HepG2 (cell line): ENCODE data around the gene CYBC1.

ENCODE experiments used
- BRCA1 ChIP-seq: sonication (generic); formaldehyde crosslinking; IDR thresholded peaks from 2 replicates; pipeline ENCODE4 v1.4.0; 2020; ENCODE audit warnings: missing genetic modification reagents
- SALL1 ChIP-seq: sonication (generic); formaldehyde crosslinking; IDR thresholded peaks from 2 replicates; pipeline ENCODE4 v1.8.0; 2022; ENCODE audit warnings: mild to moderate bottlenecking, missing genetic modification reagents
- SSRP1 ChIP-seq: IDR thresholded peaks from 2 replicates; pipeline ENCODE4 v1.6.1; 2016; ENCODE audit warnings: control low read depth
- TF ChIP-seq, protein P1 (sequence below): IDR thresholded peaks from 2 replicates; pipeline ENCODE4 v1.6.1; 2012; ENCODE audit warnings: inconsistent platforms
- TF ChIP-seq, protein P2 (sequence below), 2 experiments: fragments of 450-650 bp in 1 of 2; sonication (generic) in 1 of 2; formaldehyde crosslinking; IDR thresholded peaks; 2 replicates each; pipeline versions ENCODE4 v1.5.0 to v1.8.0; 2020 to 2022; ENCODE audit warnings: mild to moderate bottlenecking in 1 of 2, missing genetic modification reagents in 1 of 2

GRCh38 chr17:82400830-82401229, 49.7 kb downstream of the CYBC1 start:
- TF ChIP-seq SSRP1 (no peak), BRCA1 (CRISPR knock-in tag) (no peak), SALL1 (CRISPR knock-in tag) (no peak)
- TF ChIP-seq, protein P1, sequence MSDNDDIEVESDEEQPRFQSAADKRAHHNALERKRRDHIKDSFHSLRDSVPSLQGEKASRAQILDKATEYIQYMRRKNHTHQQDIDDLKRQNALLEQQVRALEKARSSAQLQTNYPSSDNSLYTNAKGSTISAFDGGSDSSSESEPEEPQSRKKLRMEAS: no peak
- TF ChIP-seq, protein P2, sequence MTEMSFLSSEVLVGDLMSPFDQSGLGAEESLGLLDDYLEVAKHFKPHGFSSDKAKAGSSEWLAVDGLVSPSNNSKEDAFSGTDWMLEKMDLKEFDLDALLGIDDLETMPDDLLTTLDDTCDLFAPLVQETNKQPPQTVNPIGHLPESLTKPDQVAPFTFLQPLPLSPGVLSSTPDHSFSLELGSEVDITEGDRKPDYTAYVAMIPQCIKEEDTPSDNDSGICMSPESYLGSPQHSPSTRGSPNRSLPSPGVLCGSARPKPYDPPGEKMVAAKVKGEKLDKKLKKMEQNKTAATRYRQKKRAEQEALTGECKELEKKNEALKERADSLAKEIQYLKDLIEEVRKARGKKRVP (CRISPR knock-in tag; IDR thresholded peaks at IDR 0.05): no peak
